Measurements from ENCODE around the gene MN1. TPM values are rescaled to one million over a fixed set of nuclear protein-coding genes. Genes with fewer than 3 reads are reported as not detected.

Gene MN1
- polyA plus RNA-seq, 3 donors: 0.06 to 0.38 (median 0.29) TPM

DNA sequence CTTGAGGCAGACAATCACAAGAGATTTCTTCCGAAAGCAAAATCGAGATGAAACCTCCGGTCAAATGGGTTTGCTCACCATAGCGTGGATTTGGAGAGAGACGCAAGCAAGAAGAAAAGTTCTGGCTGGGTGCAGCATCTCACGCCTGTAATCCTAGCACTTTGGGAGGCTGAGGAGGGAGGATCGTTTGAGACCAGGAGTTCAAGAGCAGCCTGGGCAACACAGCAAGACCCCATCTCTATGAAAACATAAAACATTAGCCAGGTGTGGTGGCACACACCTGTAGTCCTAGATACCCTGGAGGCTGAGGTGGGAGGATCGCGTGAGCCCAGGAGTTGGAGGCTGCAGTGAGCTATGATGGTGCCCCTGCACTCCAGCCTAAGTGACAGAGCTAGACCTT is 24.4 kb downstream of the MN1 start:
- intact Hi-C loops (cut with micrococcal nuclease): no loop called here
- 90% methylated on average over 4 of the region's 9 CpGs for WGBS (ENCODE audit: insufficient coverage)
- H3K9me3 ChIP-seq (replicated peaks in 1 of 2; ENCODE audit: control insufficient read depth in 1 of 2, insufficient read depth in 1 of 2, low read length in 2 of 2): no peaks in the 10 kb centered on the region
- H3K27me3 Mint-ChIP-seq (ENCODE audit: low read depth in 3 of 3): peaks cover 15 to 24% (median 17%) of the 10 kb centered on the region in 3 donors
- H3K4me3 Mint-ChIP-seq: no peak overlapping the region
- peaks cover 21% of the 10 kb centered on the region for H3K4me1 Mint-ChIP-seq
- no peak overlapping the region for H2AFZ ChIP-seq (ENCODE audit: insufficient read depth, low read depth, low read length, poor library complexity, severe bottlenecking)
- H3K4me2 ChIP-seq (replicated peaks; ENCODE audit: extremely low read depth, low read length, poor library complexity, severe bottlenecking): no peak overlapping the region
- peaks cover 0 to 4% of the 10 kb centered on the region in 2 donors for H3K4me1 ChIP-seq (ENCODE audit: control insufficient read depth in 1 of 2, insufficient read depth in 2 of 2, low read length in 2 of 2)
- H4K20me1 ChIP-seq (ENCODE audit: insufficient read depth, low read length): no peaks in the 10 kb centered on the region
- peak overlapping the region in 1 of 7 donors; percentile 41 for H3K27ac Mint-ChIP-seq
- no peaks in the 10 kb centered on the region for H3K36me3 ChIP-seq (replicated peaks in 1 of 2; ENCODE audit: control insufficient read depth in 1 of 2, insufficient read depth in 2 of 2, low read length in 2 of 2)
- no peak for DNase-seq
- TF ChIP-seq, protein P1, sequence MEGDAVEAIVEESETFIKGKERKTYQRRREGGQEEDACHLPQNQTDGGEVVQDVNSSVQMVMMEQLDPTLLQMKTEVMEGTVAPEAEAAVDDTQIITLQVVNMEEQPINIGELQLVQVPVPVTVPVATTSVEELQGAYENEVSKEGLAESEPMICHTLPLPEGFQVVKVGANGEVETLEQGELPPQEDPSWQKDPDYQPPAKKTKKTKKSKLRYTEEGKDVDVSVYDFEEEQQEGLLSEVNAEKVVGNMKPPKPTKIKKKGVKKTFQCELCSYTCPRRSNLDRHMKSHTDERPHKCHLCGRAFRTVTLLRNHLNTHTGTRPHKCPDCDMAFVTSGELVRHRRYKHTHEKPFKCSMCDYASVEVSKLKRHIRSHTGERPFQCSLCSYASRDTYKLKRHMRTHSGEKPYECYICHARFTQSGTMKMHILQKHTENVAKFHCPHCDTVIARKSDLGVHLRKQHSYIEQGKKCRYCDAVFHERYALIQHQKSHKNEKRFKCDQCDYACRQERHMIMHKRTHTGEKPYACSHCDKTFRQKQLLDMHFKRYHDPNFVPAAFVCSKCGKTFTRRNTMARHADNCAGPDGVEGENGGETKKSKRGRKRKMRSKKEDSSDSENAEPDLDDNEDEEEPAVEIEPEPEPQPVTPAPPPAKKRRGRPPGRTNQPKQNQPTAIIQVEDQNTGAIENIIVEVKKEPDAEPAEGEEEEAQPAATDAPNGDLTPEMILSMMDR (IDR thresholded peaks at IDR 0.05): no peak
- no peak overlapping the region for H3K27ac ChIP-seq (ENCODE audit: low read depth in 1 of 2, low read length in 2 of 2)
- no peaks in the 10 kb centered on the region for H3K36me3 Mint-ChIP-seq
- H3K9me3 Mint-ChIP-seq: no peaks in the 10 kb centered on the region
- no peak overlapping the region for H3K4me3 ChIP-seq (replicated peaks in 1 of 3; ENCODE audit: low read depth in 2 of 3, low read length in 3 of 3)
- no peaks in the 10 kb centered on the region for H3K27me3 ChIP-seq (ENCODE audit: control insufficient read depth in 2 of 2, insufficient read depth in 2 of 2, low read length in 2 of 2)
- H3K9ac ChIP-seq (ENCODE audit: insufficient read depth, low read length, poor library complexity, severe bottlenecking): no peak overlapping the region
- no peaks in the 10 kb centered on the region for H3K79me2 ChIP-seq (ENCODE audit: insufficient read depth, low read length)

DNA sequence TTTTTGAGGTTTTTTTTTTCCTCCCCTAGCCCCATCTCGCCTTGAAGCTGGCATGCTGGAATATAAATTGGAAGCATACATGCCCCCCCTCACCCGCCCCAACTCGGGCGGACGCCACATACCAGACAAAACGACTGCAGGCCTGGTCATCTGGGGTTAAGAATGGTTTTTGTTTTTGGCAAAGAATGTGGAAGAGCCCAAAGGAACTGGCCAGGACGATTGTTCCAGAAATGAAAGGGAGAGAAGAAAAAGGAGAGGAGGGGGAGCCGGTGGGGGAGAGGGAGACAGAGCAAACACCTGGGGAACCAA is 25.0 kb downstream of the MN1 start:
- H3K4me1 Mint-ChIP-seq: peaks cover 21% of the 10 kb centered on the region
- WGBS (ENCODE audit: insufficient coverage): 23% methylated on average over 2 of the region's 8 CpGs
- Histone ChIP-seq H3K36me3 (replicated peaks in 1 of 2; ENCODE audit: control insufficient read depth in 1 of 2, insufficient read depth in 2 of 2, low read length in 2 of 2) (no peaks in the 10 kb centered on the region), H4K20me1 (ENCODE audit: insufficient read depth, low read length) (no peaks in the 10 kb centered on the region), H3K9me3 (replicated peaks in 1 of 2; ENCODE audit: control insufficient read depth in 1 of 2, insufficient read depth in 1 of 2, low read length in 2 of 2) (no peaks in the 10 kb centered on the region), H3K79me2 (ENCODE audit: insufficient read depth, low read length) (no peaks in the 10 kb centered on the region), H3K4me2 (replicated peaks; ENCODE audit: extremely low read depth, low read length, poor library complexity, severe bottlenecking) (no peak overlapping the region), H3K9ac (ENCODE audit: insufficient read depth, low read length, poor library complexity, severe bottlenecking) (no peak overlapping the region), H2AFZ (ENCODE audit: insufficient read depth, low read depth, low read length, poor library complexity, severe bottlenecking) (no peak overlapping the region), H3K27ac (ENCODE audit: low read depth in 1 of 2, low read length in 2 of 2) (no peak overlapping the region), H3K4me1 (ENCODE audit: control insufficient read depth in 1 of 2, insufficient read depth in 2 of 2, low read length in 2 of 2) (peaks cover 0 to 4% of the 10 kb centered on the region in 2 donors), H3K4me3 (replicated peaks in 1 of 3; ENCODE audit: low read depth in 2 of 3, low read length in 3 of 3) (no peak overlapping the region), H3K27me3 (ENCODE audit: control insufficient read depth in 2 of 2, insufficient read depth in 2 of 2, low read length in 2 of 2) (no peaks in the 10 kb centered on the region)
- no peaks in the 10 kb centered on the region for H3K9me3 Mint-ChIP-seq
- TF ChIP-seq, protein P1 (IDR thresholded peaks at IDR 0.05): no peak
- intact Hi-C loops (cut with micrococcal nuclease): no loop called here
- H3K36me3 Mint-ChIP-seq: no peaks in the 10 kb centered on the region
- peaks cover 15 to 24% (median 17%) of the 10 kb centered on the region in 3 donors for H3K27me3 Mint-ChIP-seq (ENCODE audit: low read depth in 3 of 3)
- no peak overlapping the region for H3K27ac Mint-ChIP-seq
- H3K4me3 Mint-ChIP-seq: peak overlapping the region in 1 of 2 donors; percentile 16
- DNase-seq: no peak

Data from CD14-positive monocyte (primary cell).